SU-DHL-6 (cell line): ENCODE results near the gene COL13A1.

ENCODE experiments used
- H2AFZ ChIP-seq: fragments of 200-600 bp; sonication (generic); 2 replicates; pipeline ENCODE4 v1.6.1; 2014; ENCODE audit warnings: low read depth, mild to moderate bottlenecking, moderate library complexity, mixed read lengths, antibody characterized with exemption, low read length; ENCODE audit not compliant: severe bottlenecking
- H3F3A ChIP-seq: fragments of 200-600 bp; shearing (Covaris generic); 2 replicates; pipeline ENCODE4 v1.6.0; 2016; ENCODE audit warnings: antibody characterized with exemption, mild to moderate bottlenecking; ENCODE audit not compliant: insufficient read depth
- H3K27ac ChIP-seq: fragments of 200-600 bp; sonication (generic); 2 replicates; pipeline ENCODE4 v1.5.1; 2016; ENCODE audit warnings: low read depth, mild to moderate bottlenecking, low read length, moderate library complexity, mixed read lengths
- H3K27me3 ChIP-seq: fragments of 200-600 bp; sonication (generic), shearing (Covaris generic); 2 replicates; pipeline ENCODE4 v1.6.0; 2014; ENCODE audit warnings: mild to moderate bottlenecking, low read length
- H3K36me3 ChIP-seq: fragments of 200-600 bp; sonication (generic); 2 replicates; pipeline ENCODE4 v1.6.1; 2014; ENCODE audit warnings: mild to moderate bottlenecking, low read length, mixed read lengths
- H3K4me2 ChIP-seq: fragments of 300-600, 200-600 bp; shearing (Covaris generic), sonication (generic); 2 replicates; pipeline ENCODE4 v1.6.0; 2014; ENCODE audit warnings: low read length, low read depth, mild to moderate bottlenecking; ENCODE audit not compliant: poor library complexity, severe bottlenecking
- H3K4me3 ChIP-seq: fragments of 200-600 bp; sonication (generic); 2 replicates; pipeline ENCODE4 v1.5.1; 2014; ENCODE audit warnings: antibody characterized with exemption, low read length, mild to moderate bottlenecking, mixed read lengths; ENCODE audit not compliant: insufficient read depth, poor library complexity, severe bottlenecking
- H3K79me2 ChIP-seq: fragments of 200-600 bp; sonication (generic); 2 replicates; pipeline ENCODE4 v1.6.1; 2014; ENCODE audit warnings: mild to moderate bottlenecking, low read length, moderate library complexity; ENCODE audit not compliant: insufficient read depth
- H3K9ac ChIP-seq: fragments of 200-600 bp; sonication (generic); 2 replicates; pipeline ENCODE4 v1.7.0; 2014; ENCODE audit warnings: mild to moderate bottlenecking, low read length
- H3K9me2 ChIP-seq: fragments of 200-600 bp; sonication (generic); replicated peaks from 2 replicates; pipeline ENCODE4 v1.6.1; 2014; ENCODE audit warnings: low read length; ENCODE audit not compliant: insufficient read depth
- H3K9me3 ChIP-seq: fragments of 200-600 bp; sonication (generic); 2 replicates; pipeline ENCODE4 v1.6.1; 2014; ENCODE audit warnings: low read length, mixed read lengths; ENCODE audit not compliant: insufficient read depth
- H4K20me1 ChIP-seq: fragments of 200-600 bp; sonication (generic); 2 replicates; pipeline ENCODE4 v1.6.1; 2014; ENCODE audit warnings: low read depth, mild to moderate bottlenecking, antibody characterized with exemption, low read length, moderate library complexity, mixed read lengths
- CTCF ChIP-seq: fragments of 200-600 bp; sonication (generic); IDR thresholded peaks from one replicate; pipeline ENCODE4 v1.5.1; 2017; ENCODE audit warnings: antibody characterized with exemption, mild to moderate bottlenecking, low read length, moderate library complexity; ENCODE audit not compliant: insufficient read depth, poor library complexity, severe bottlenecking
- EZH2phosphoT487 ChIP-seq: fragments of 200-600 bp; sonication (generic), shearing (Covaris generic); conservative IDR thresholded peaks from 2 replicates; pipeline ENCODE4 v1.6.1; 2018; ENCODE audit warnings: mild to moderate bottlenecking, antibody characterized with exemption, low read length, moderate library complexity, mixed read lengths

COL13A1 gene

GRCh38 chr10:69842882-69843281 is 41.2 kb downstream of the COL13A1 start:
- no peak overlapping the region for H3K27ac ChIP-seq
- H3K4me2 ChIP-seq: no peak overlapping the region
- H3K9me3 ChIP-seq: no peaks in the 10 kb centered on the region
- H2AFZ ChIP-seq: no peak overlapping the region
- no peak overlapping the region for H3K4me3 ChIP-seq
- H3K9ac ChIP-seq: no peak overlapping the region
- H3K79me2 ChIP-seq: no peaks in the 10 kb centered on the region
- TF ChIP-seq CTCF (no peak), EZH2phosphoT487 (no peak)
- no peaks in the 10 kb centered on the region for H3K27me3 ChIP-seq
- H3K9me2 ChIP-seq: no peaks in the 10 kb centered on the region
- H4K20me1 ChIP-seq: no peaks in the 10 kb centered on the region
- H3K36me3 ChIP-seq: no peaks in the 10 kb centered on the region
- H3F3A ChIP-seq: no peaks in the 10 kb centered on the region

GRCh38 chr10:69843923-69844322 is 42.2 kb downstream of the COL13A1 start:
- H3K79me2 ChIP-seq: no peaks in the 10 kb centered on the region
- H3K27me3 ChIP-seq: no peaks in the 10 kb centered on the region
- no peaks in the 10 kb centered on the region for H4K20me1 ChIP-seq
- no peak overlapping the region for H3K27ac ChIP-seq
- H3F3A ChIP-seq: no peaks in the 10 kb centered on the region
- no peaks in the 10 kb centered on the region for H3K9me3 ChIP-seq
- H3K4me2 ChIP-seq: no peak overlapping the region
- no peak overlapping the region for H3K9ac ChIP-seq
- no peak overlapping the region for H2AFZ ChIP-seq
- no peak for TF ChIP-seq CTCF
- TF ChIP-seq EZH2phosphoT487: no peak
- H3K4me3 ChIP-seq: no peak overlapping the region
- H3K9me2 ChIP-seq: no peaks in the 10 kb centered on the region
- H3K36me3 ChIP-seq: no peaks in the 10 kb centered on the region

- H3K79me2 ChIP-seq: no peaks in the 10 kb centered on the region
- H3K27me3 ChIP-seq: no peaks in the 10 kb centered on the region
- H2AFZ ChIP-seq: no peak overlapping the region
- no peak overlapping the region for H3K9ac ChIP-seq
- no peak overlapping the region for H3K27ac ChIP-seq
- H3K4me2 ChIP-seq: no peak overlapping the region
- H3K9me3 ChIP-seq: no peaks in the 10 kb centered on the region
- no peaks in the 10 kb centered on the region for H3F3A ChIP-seq
- H3K9me2 ChIP-seq: no peaks in the 10 kb centered on the region
- TF ChIP-seq EZH2phosphoT487 (no peak), CTCF (no peak)
- H4K20me1 ChIP-seq: no peaks in the 10 kb centered on the region
- H3K36me3 ChIP-seq: no peaks in the 10 kb centered on the region
- H3K4me3 ChIP-seq: no peak overlapping the region
Observed at GRCh38 chr10:69844698-69845097, 43.0 kb downstream of the COL13A1 start.
